Measurements from ENCODE around the gene SLC44A3.
A peak's percentile ranks its signal among the peaks of the same experiment; 100 is the strongest.

The SLC44A3 gene

DNA sequence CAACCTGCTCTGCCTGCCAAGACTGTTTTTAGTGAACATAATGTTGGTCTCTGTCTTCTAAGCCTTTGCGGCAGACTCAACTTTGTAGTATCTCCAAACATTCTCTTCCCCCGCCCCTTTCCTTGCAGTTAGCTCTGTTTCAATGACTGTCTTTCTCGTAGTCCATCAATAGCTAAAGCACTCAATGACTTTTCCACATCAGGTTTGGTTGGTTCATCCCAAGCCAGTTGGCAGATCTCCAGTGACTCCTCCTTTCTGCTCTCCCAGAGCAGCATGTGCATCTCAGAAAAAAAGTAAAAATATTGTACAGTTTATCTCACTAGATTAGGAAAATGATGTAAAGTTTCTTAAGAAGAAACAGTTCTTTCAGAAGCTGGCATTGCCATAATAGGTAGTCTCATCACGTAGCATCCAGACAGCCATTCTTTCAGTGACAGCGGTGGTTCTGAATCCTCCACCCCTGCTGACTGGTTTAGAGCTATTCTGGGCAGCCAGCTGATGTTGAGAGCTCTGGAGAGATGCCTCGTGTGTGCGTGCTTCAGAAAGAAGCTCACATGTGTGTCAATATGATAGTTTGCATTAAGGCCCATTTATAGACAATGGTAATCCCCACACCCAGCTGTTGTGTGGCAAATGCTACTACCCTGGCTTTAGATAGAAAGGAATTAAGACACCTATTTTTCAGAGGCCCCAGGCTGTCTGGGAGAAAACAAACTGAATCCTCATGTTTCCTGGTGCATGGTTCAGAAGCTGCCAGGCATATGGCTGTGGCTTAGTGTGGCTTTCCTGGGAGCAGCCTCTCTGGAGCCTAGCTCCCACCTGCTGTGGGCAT is 53.6 kb downstream of the SLC44A3 start:
- no peak for DNase-seq (ENCODE audit: low spot score)

DNA sequence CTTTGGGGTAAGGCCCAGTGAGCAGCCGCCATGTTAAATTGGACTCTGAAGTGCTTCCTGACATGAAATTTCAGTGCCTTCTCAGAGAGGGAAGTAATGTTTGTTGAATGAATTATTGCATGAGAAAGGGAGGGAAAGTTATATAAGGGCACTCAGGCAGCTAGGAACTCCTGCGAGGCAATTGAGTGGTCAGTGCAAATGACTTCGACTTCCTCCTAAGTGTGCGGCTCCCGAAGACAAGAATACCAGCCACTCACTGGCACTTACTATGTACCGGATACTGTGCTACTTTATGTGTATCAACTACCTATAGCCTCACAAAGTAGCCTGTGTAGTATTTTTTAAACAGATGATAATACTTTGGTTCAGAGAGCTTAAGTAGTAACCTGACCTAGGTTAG is 54.3 kb downstream of the SLC44A3 start:
- no peak for DNase-seq (ENCODE audit: low spot score)

DNA sequence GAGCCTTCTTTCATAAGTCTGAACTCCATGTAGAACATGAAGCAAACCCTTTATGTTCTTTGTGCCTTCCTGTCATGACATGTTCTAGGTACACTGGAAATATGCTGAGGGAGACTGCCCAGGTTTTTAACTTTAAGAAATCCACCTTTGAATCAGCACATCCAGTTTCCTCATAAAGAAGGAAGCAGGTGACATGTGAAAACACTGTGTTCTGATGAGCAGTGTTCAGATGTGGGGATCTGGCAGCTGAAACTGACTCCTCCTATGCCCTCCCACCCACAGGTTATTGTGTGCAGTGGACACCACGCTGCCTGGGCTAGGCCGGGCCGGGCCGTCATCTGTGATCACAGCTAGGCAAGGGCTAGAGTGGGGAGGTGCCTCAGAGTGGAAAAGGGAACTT is 55.6 kb downstream of the SLC44A3 start:
- DNase-seq (ENCODE audit: low spot score), result no peak

DNA sequence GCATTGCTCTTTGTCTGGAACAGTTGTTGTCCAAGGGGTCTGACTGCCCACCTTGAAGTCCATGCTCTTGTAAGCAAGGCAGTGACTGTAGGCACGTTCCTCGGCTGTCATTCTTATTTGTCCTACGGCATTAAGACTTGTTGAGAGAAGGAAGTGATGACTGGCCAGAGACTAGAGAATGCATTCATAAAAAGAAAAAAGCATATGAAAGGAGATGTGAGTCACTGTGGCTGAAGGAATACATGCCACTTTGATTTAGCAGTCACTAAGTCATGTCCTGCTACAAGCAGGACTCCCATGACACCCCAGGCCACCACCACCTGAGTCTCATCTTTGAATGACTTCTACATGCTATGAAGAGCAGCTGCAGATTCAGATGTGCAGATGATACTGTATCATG is 56.2 kb downstream of the SLC44A3 start:
- no peak for DNase-seq (ENCODE audit: low spot score)

DNA sequence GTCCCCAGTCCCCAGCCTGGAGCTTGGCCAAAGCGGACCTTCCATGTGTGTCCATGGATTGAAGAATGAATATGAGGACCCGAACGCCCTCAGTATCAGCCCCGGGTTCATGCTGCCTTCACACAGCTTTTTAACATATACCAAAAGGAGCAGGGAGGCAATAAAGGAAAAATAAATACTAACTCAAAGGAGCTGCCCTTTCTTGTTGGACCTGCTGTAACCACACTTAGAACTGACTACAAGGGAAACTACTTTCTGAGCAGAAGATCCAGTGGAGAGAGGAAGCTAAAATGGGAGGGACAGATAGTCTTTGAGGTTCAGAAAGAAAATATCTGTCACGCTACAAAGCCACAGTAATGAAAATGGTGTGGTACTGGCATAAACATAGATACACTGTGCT is 58.2 kb downstream of the SLC44A3 start:
- no peak for DNase-seq (ENCODE audit: low spot score)

DNA sequence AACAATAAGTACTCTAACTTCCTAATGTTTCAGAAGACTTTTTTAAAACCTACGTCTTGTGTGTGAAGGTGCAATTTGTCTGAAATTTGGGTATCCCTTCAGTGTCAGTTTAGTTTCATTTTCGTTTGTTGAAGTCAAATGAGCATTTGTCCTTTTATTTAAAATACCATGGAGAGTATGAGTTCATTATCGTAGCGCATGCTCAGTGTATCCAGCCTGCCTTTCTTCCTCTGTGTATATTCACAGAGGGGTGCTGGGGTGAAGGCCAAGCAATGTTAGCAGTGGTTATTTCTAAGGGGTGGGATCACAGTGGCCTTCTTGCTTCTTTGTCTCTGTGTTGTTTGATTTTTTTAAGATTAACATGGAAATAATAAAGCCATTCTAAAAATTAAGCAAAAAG is 63.5 kb downstream of the SLC44A3 start:
- no peak for DNase-seq (ENCODE audit: low spot score)

DNA sequence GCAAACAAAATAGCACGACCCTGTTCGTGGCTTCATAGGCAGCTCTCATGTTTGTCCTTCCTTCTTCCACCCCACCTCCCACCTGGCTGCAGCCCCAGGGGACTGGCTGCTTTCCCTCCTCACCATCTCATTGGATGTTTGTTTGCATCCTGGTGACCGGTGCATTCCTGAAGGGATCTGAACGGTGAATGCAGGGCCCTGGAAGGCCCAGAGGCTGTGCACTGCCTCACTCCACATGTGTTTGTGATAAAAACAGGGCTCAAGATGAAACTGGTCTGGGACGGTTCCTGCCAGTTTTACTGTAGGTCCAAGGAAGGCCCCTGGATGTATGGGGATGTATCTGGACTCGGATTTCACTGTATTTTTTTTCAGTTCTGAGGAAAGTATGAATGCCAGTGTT is 63.9 kb downstream of the SLC44A3 start:
- no peak for DNase-seq (ENCODE audit: low spot score)

DNA sequence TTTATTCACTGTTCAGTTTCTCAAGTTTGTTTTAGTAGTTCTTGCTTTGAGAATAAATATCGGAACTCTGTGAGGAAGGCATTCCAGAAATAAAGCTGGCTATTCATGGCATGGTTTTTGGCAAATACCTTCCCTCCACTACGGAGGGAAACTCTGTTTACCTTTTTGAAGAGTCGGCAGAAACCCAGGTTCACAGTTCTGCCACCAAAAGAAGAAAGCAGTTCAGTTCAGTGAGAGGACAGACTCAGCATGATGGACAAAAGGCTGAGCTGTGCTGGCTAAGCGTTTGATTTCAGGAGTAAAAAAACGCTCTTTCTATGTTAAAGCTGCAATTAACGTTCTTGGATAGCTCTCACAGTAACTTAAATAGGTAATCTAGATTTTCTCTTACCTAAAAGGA is 64.3 kb downstream of the SLC44A3 start:
- no peak for DNase-seq (ENCODE audit: low spot score)

DNA sequence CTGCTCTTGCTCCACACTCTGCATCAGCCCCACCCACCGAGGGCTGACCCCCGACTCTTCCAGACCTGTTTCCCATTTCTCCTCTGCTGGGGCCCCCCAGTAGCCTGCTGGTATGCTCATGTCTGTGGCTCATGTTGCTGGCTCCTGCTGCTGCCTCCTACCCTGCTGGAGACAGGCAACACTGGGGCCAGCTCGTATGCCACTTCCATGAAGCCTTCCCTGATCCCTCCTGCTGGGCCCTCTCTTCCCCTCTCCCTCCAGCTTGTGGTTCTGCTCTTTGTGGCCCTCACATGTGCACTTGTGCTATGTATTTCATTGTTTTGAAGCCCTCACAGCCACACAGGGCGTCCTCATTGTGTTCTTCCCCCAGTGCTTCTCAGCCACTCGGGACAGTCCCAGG is 66.2 kb downstream of the SLC44A3 start:
- DNase-seq (ENCODE audit: low spot score), result no peak

DNA sequence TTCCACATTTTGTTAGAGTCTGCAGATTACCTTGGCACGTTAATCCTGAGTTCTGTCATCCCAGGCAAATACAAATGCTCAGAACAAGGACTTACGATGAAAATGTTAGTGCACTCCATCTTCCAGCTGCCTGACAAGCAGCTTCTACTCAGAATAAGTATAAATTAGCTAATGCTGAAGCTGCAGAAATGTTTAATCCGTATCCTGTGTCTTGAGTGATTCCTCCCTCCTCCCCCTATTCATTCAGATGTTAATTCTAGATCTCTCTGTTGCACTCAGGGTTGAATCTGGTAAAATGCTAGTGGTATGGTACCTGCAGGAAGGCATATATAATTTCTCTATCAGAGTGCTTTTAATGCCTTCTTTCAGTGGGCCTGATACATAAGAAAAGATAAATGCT is 66.9 kb downstream of the SLC44A3 start:
- no peak for DNase-seq (ENCODE audit: low spot score)

DNA sequence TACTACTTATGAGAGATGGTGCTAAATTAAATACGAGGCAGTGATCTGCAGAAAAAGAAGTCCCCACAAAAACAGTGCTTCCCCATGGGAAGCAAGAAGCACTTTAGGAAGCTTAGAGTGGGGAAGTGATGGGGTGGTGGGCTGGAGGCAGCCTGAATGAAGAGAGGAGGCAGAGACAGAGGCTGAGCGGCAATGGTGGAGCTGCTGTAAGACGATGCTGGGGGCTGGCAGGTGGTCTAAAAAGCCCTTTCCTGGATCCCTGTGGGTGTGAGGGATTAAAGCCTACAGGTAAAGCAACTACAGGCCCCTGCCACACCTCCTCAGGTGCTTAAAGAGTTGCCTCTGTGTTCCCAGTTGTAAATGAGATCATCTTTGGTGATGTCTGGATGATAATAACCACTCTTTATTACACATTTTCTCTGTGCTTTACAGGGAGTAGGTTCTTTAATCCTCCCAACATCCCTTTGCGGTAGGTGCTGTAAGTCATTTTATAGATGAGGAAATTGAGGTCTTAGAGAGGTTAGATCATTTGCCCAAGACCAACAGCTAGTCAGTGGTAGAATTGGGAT is 67.5 kb downstream of the SLC44A3 start:
- no peak for DNase-seq (ENCODE audit: low spot score)

DNA sequence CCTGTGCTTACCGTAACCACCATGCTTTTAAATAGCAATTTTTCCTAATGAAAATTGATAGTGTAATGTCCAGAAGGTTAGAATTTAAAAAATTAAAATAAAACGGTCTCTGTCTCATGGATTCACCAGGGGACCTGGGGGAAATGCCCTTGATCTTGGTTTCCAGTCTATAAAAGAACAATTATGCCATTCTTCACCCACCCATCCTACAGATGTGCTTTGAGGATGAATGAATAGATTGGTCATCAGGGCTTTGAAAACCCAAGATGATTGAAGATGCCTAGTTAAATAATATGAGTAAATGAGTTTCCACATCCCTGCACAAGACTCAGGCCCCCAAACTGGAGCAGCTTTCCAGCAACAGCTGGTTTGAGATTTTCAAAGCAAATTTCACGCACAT is 68.0 kb downstream of the SLC44A3 start:
- DNase-seq (ENCODE audit: low spot score), result no peak

DNA sequence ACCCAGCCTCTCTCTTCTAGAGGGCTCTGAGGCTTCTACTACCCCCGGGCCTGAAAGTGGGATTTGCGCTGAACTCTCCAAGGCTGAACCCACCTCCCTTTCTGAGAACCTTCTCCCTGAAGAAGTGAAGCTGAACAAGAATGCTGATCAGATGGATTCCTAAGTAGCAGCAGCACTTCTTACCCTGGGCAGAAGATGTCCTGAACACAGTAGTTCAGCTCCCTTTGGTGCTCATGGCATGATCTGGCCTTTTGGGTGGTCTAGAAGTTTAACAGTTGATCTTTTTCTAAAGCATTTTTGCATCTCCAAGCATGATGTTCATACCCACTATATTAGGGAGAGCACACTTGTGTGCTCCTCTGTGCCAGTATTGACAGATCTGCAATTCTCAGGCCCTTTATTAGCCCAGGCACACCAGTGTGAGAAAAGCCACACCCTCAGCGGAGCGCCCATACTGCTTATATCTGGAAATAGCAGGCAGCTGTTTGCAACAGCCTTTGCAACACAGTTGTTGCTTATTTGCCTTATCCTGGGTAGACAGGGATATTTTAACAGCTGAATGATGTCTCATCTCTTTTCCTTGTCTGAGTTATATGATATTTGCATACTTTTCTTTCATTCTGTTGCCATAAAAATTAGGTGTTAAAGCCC is 72.6 kb downstream of the SLC44A3 start:
- peak; percentile 82 for DNase-seq (ENCODE audit: low spot score)

DNA sequence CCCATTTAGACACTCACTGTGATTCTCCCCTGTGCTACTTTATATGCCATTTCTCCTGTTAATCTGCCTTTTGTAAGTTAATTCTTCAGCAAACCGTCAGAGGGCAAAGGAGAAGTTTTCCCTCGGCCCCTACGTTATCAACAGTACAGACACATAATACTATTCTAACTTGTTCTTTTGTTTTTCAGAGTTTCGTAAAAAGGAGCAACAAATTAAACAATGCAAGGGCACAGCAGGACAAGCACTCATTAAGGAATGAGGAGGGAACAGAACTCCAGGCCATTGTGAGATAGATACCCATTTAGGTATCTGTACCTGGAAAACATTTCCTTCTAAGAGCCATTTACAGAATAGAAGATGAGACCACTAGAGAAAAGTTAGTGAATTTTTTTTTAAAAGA is 74.5 kb downstream of the SLC44A3 start:
- DNase-seq (ENCODE audit: low spot score), result no peak

DNA sequence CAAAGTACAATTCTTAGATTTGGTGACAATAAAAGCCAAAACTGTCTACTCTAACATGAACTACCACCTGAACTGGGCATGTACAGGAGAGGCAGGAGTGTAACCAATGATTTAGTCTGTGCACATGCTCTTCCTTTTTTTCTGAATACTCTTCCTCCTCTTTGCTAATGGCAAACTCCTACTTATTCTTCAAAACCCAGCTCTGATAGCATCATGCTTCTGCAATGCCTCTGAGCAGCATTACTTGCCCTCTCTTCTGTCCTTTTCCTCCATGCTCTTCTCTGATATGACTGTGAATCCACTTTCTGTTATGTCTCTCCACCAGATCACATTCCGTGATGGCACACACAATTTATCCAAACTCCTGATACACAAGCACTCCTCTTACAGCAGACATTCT is 75.4 kb downstream of the SLC44A3 start:
- DNase-seq (ENCODE audit: low spot score), result no peak

DNA sequence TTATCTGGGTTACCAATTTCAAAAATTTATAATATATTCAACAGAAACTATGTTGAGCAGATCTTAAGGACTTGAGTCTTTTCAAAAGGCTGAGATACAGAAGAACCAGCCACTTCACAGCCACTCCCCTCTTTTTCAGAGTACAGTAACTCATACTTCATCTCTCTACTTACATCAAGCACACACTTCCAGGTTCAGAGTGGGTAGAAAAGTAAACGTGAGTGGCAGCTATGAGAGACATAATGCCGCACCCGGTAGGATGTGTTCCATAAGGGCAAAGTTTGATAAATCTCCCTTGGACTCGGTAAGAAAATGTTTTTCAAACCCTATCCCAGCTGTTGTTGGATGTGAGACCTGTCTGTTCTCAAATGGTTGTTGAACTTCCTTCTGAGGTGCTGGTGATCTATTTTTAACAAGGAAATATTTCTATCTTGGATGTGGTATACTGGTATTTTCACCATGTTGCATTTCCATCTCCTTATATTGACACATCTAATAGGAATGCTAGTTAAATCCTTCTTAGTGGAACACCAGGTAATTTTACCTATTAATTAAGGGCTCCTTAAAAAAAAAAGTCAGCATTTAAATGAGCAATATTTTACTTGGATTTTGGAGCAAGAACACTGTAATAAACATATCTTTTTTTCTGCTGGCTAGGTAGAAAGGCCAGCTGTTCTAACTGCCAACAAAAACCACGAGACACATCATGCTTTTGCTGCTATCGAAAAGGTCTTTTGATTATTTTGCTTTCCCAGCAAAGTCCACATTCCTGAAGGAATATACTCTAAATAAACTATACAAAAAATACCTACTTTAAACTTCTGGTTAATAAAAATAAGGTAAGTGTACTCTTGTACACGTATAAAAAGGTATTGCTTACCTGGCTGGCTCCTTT is 78.6 kb downstream of the SLC44A3 start:
- DNase-seq (ENCODE audit: low spot score), result no peak

DNA sequence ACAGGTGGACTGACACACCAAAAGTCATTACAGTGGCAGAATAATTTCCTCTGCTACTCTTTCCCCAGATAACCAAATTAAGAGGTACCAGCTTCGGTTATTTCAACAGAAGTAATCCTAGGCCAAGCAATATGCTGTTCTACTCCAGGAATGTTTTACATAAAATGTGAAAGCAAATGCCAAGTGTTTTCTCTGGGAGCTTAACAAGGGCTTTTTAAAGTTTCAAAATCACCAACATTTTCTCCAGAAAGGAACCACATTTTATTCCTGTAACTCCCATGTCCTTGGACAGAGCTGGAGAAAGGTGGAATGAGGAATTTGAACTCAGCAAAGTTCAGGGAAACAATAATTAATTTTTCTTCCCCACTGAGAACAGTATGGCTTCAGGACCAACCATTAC is 79.6 kb downstream of the SLC44A3 start:
- no peak for DNase-seq (ENCODE audit: low spot score)

DNA sequence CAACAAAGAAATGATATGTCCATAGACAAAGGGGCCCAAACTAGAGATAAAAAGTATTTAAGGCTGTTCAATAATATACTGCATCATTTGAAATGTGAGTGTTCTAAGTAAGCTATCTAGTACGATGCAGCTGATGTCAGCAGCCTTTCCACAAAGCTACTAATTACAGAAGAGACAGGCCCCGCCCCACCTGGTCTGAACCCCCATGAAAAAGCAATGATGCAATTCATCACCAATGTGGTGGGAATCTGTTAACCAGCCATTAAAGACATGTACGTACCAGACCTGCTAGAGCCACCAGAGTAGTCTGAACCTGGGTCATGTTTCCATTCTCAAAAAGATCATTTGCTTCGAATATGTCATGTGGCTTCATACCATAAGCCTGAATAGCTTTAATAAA is 81.7 kb downstream of the SLC44A3 start:
- no peak for DNase-seq (ENCODE audit: low spot score)

DNA sequence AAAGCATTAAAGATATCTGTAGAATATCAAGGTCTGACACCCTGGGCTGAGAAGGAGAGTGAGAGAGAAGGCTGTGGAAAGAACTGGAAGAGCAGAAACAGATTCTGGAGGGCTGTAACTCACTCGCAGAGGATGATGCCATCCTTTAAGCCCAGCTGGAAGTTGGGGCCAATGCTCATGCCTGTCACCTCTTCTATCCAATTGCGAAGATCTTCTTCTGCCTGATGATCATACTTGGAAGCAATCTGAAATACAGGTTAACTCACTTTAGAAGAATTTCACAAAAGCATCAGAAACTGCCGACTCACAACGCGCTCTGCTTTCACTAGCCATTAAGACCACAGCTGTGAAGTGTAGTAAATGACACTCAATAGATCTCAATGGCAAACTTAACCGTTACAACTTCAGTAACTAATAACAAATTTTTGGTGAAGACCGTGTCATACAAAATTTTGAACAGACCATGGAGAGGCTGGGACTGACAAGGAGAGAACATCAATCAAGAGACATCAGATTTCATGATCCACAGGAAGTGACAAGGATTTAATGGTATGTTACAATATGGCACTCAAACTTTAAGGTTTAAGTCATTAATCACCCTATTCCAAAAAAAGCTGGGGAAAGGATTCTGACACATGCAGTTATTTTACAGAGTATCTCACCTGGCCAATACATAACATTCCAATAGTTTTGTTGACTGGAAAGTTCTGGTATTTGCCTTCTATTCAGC is 83.3 kb downstream of the SLC44A3 start:
- no peak for DNase-seq (ENCODE audit: low spot score)

DNA sequence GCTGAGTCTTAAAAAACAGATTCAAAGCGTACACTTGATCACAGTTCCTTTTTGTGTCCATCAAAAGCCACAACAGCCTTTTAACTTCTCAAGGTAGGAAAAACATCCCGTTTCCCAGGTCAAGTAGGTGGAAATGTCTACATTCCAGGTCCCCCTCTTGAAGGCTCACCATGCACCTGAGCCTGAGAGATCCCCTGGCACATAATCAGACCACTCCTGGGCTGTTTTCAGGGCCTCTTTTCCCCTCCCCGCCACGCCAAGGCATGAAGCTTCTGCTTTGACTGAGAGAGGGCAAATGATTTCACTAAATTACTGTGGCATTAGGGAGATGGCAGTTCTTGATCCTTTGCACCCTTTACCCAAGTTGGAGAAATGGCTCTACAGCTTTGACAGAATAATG is 85.0 kb downstream of the SLC44A3 start:
- DNase-seq (ENCODE audit: low spot score), result no peak

DNA sequence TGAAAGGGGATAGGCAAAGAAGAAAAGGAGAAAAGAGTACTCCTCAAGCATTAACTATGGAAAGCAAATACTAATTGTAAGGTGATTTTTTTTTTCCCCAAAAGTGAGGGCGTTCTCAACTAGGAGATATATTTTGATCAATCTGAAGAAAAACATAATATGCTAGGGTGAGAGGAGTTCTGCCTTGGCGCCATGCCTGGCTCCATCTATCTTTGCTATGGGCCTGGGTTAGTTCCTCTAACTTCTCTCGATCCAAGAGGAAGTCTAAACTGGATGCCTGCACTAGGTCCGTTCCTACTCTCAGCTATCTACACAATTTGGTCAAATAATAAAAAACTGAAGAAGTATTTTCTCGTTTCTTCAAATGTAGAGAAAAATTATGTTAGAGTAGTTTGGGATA is 86.2 kb downstream of the SLC44A3 start:
- DNase-seq (ENCODE audit: low spot score), result no peak

DNA sequence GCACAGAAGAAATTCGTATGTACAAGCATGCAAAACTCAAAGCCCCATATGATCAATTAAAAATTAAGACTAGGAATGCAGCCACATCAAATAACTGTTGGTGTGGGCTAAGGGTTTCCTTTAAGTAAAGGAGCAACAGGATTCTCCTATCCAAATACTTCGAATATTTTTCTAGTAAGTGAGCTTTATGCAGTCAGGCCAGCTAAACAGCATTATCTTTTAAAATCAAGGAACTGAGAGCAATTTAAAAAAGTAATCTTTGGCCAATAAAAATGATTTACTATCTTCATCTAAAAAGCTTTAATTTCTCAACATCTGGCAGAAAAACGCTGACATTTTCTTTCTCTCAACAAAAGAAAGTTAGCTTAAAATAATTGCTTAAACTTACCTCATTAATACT is 87.0 kb downstream of the SLC44A3 start:
- no peak for DNase-seq (ENCODE audit: low spot score)

Data from hematopoietic multipotent progenitor cell treated with erythropoietin and hydrocortisone succinate and interleukin-3 and kit ligand, for 17 days (in vitro differentiated cells).